SK-N-MC (cell line): ENCODE measurements around the gene AK4.

ENCODE experiments used
- EZH2 ChIP-seq: fragments of 200-600 bp; sonication (generic); IDR thresholded peaks from one replicate; pipeline ENCODE4 v1.6.1; 2017; ENCODE audit warnings: antibody characterized with exemption
- POLR2AphosphoS5 ChIP-seq: IDR thresholded peaks from 2 replicates; pipeline ENCODE4 v1.6.1; 2012; ENCODE audit warnings: mild to moderate bottlenecking, low read depth, low read length, borderline replicate concordance

DNA sequence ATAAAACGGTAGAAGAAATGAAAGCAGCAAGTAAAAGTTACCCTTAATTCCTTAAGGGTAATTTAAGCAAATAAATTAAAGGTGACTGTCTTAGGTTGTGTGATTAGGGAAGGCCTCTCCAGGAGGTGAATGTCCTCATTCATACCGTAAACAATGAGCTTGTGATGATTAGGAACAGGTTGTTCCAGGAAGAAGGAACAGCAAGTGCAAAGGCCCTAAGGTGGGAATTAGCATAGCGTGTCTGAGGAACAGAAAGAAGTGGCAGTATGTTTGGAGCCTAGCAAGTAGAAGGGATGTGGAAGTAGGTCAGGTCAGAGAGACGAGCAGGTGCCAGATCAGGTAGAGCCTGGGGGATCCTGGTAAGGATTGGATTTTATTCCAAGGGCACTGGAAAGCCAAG lies 5.6 kb downstream of the AK4 start:
- TF ChIP-seq POLR2AphosphoS5 (no peak), EZH2 (no peak)
